K562 (cell line): Measurements from ENCODE around the gene PGBD1. TPM values are rescaled to one million over a fixed set of nuclear protein-coding genes. Genes with fewer than 3 reads are reported as not detected.

ENCODE experiments used
- BACH1 ChIP-seq: fragments of 200-800 bp; sonication (Bioruptor generic); IDR thresholded peaks from 2 replicates; pipeline ENCODE4 v1.6.1; 2016; ENCODE audit warnings: missing genetic modification characterization, missing compliant biosample characterization
- CBX8 ChIP-seq: fragments of 200-600 bp; sonication (generic); IDR thresholded peaks from 2 replicates; pipeline ENCODE4 v1.6.1; 2012; ENCODE audit warnings: borderline replicate concordance, mixed run types, low read depth, mild to moderate bottlenecking, moderate library complexity, mixed read lengths, low read length, control low read depth, inconsistent platforms; ENCODE audit not compliant: poor library complexity, severe bottlenecking; ENCODE audit errors: extremely low read depth
- COPS2 ChIP-seq: fragments of 450-650 bp; conservative IDR thresholded peaks from 2 replicates; pipeline ENCODE4 v1.6.1; 2016; ENCODE audit warnings: mild to moderate bottlenecking, moderate library complexity
- EZH2 ChIP-seq: IDR thresholded peaks from 2 replicates; pipeline ENCODE4 v1.6.1; 2012; ENCODE audit warnings: low read depth, mild to moderate bottlenecking, inconsistent platforms, low read length, borderline replicate concordance
- ILF3 ChIP-seq: fragments of 450-650 bp; IDR thresholded peaks from 2 replicates; pipeline ENCODE4 v1.6.1; 2018; ENCODE audit warnings: antibody characterized with exemption, mild to moderate bottlenecking, moderate library complexity, borderline replicate concordance
- IRF2 ChIP-seq: sonication (generic); formaldehyde crosslinking; IDR thresholded peaks from 2 replicates; pipeline ENCODE4 v1.8.1; 2022; ENCODE audit warnings: mild to moderate bottlenecking, missing genetic modification reagents
- MYBL2 ChIP-seq, 2 experiments: fragments of 450-650 bp in 1 of 2; sonication (generic) in 1 of 2; formaldehyde crosslinking in 1 of 2; IDR thresholded peaks; 2 replicates each; pipeline versions ENCODE4 v1.6.1 to v1.8.1; 2017 to 2022; ENCODE audit warnings: borderline replicate concordance in 1 of 2, inconsistent platforms in 1 of 2, low read depth in 1 of 2, mild to moderate bottlenecking in 1 of 2, missing genetic modification reagents in 1 of 2, moderate library complexity in 1 of 2
- NR3C1 ChIP-seq: sonication (generic); formaldehyde crosslinking; IDR thresholded peaks from 2 replicates; pipeline ENCODE4 v1.8.1; 2022; ENCODE audit warnings: missing genetic modification reagents
- PHF8 ChIP-seq: fragments of 200-600 bp; sonication (generic); IDR thresholded peaks from 2 replicates; pipeline ENCODE4 v1.6.1; 2012; ENCODE audit warnings: mixed run types, mild to moderate bottlenecking, inconsistent platforms, low read length, moderate library complexity, borderline replicate concordance
- STAG1 ChIP-seq: sonication (generic); formaldehyde crosslinking; IDR thresholded peaks from 2 replicates; pipeline ENCODE4 v1.5.0; 2020; ENCODE audit warnings: missing genetic modification reagents, borderline replicate concordance
- TEAD1 ChIP-seq, 2 experiments: fragments of 450-650 bp in 1 of 2; sonication (generic) in 1 of 2; formaldehyde crosslinking; IDR thresholded peaks; 2 replicates each; pipeline versions ENCODE4 v1.4.0 to v1.8.0; 2020 to 2022; ENCODE audit warnings: mild to moderate bottlenecking in 2 of 2, missing genetic modification reagents in 1 of 2
- ZBED1 ChIP-seq: IDR thresholded peaks from 2 replicates; pipeline ENCODE4 v1.6.1; 2014
- ZNF561 ChIP-seq: fragments of 450-650 bp; formaldehyde crosslinking; conservative IDR thresholded peaks from 2 replicates; pipeline ENCODE4 v1.4.0; 2020; ENCODE audit warnings: mild to moderate bottlenecking, moderate library complexity
- polyA plus RNA-seq, 8 experiments: library from polyadenylated mRNA; depleted of rRNA in 4 of 8; stranded (reverse) in 5 of 8; unstranded in 3 of 8; fragments of >200 nt; fragmentation: Nextera tagmentation in 2 of 8; fragmentation: Illumina TruSeq in 1 of 8; extraction: Ambion mirVana in 2 of 8; extraction: Trizol in 1 of 8; gene quantifications; 2 replicates each; pipeline versions ENCODE4 v1.2.1 to v1.2.3, GENCODE V29; 2011 to 2014; ENCODE audit warnings: inconsistent platforms in 1 of 8, missing spikeins in 1 of 8
- total RNA-seq, 7 experiments: library from RNA; depleted of rRNA in 6 of 7; stranded (reverse); fragments of >200 nt in 6 of 7; fragmentation: Illumina TruSeq in 2 of 7; extraction: Trizol in 2 of 7; gene quantifications; 2 replicates each; pipeline versions ENCODE4 v1.2.1 to v1.2.3, GENCODE V29; 2011 to 2021; ENCODE audit warnings: low replicate concordance in 1 of 7
- TF ChIP-seq, protein P1 (sequence below): fragments of 250-450 bp; sonication (Bioruptor Pico); IDR thresholded peaks from 2 replicates; pipeline ENCODE4 v1.8.0; 2022; ENCODE audit warnings: inconsistent platforms
- TF ChIP-seq, protein P2 (sequence below), 2 experiments: fragments of 450-650 bp; formaldehyde crosslinking in 1 of 2; IDR thresholded peaks; 2 replicates each; pipeline versions ENCODE4 v1.4.0 to v1.6.1; 2014 to 2020; ENCODE audit warnings: mild to moderate bottlenecking in 2 of 2, borderline replicate concordance in 1 of 2, low read depth in 1 of 2
- TF ChIP-seq, protein P3 (sequence below): fragments of 450-650 bp; formaldehyde crosslinking; IDR thresholded peaks from 2 replicates; pipeline ENCODE4 v1.4.0; 2020; ENCODE audit warnings: mild to moderate bottlenecking, moderate library complexity

The PGBD1 gene
- total and polyA plus RNA-seq, 9 of the 15 experiments (the other 6 are each of a cell fraction or from before 2014, with no cell fraction given): 3.3 to 9.0 (median 7.3) TPM

DNA sequence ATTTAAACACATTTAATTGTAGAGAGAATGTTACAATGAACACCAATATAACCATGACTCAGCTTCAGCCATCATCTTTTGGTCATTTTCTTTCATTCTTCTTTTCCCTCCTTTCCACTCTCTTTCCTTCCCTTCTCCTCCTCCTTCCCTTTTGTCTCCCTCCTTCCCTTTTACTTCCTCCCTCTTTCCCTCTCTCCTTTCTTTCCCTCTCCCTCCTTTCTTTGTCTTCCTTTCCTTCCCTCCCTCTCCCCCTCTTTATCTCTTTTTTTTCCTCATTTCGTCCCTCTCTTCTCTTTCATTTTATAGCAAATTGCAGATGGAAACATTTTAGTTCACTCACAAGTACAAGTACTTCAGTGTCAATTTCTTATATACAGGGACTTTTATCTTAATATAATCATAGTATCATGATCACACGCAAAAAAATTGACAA is 70.1 kb downstream of the PGBD1 start (continued):
- TF ChIP-seq NR3C1 (CRISPR knock-in tag) (no peak), MYBL2 (IDR thresholded peaks at IDR 0.05; ENCODE audit: low read depth) (peak; percentile 29; the same call in 1 of the 2 replicates), MYBL2 (CRISPR knock-in tag; IDR thresholded peaks at IDR 0.05; ENCODE audit: borderline replicate concordance) (no peak), EZH2 (no peak), CBX8 (no peak), ZNF561 (CRISPR knock-in tag) (no peak), COPS2 (no peak), ZBED1 (no peak), PHF8 (no peak), STAG1 (CRISPR knock-in tag) (no peak), IRF2 (CRISPR knock-in tag) (no peak), TEAD1 (CRISPR knock-in tag; IDR thresholded peaks at IDR 0.05) (no peak), BACH1 (tag) (peak; percentile 76), ILF3 (no peak)
- TF ChIP-seq, protein P1, sequence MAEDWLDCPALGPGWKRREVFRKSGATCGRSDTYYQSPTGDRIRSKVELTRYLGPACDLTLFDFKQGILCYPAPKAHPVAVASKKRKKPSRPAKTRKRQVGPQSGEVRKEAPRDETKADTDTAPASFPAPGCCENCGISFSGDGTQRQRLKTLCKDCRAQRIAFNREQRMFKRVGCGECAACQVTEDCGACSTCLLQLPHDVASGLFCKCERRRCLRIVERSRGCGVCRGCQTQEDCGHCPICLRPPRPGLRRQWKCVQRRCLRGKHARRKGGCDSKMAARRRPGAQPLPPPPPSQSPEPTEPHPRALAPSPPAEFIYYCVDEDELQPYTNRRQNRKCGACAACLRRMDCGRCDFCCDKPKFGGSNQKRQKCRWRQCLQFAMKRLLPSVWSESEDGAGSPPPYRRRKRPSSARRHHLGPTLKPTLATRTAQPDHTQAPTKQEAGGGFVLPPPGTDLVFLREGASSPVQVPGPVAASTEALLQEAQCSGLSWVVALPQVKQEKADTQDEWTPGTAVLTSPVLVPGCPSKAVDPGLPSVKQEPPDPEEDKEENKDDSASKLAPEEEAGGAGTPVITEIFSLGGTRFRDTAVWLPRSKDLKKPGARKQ (CRISPR knock-in tag): no peak
- TF ChIP-seq, protein P2, sequence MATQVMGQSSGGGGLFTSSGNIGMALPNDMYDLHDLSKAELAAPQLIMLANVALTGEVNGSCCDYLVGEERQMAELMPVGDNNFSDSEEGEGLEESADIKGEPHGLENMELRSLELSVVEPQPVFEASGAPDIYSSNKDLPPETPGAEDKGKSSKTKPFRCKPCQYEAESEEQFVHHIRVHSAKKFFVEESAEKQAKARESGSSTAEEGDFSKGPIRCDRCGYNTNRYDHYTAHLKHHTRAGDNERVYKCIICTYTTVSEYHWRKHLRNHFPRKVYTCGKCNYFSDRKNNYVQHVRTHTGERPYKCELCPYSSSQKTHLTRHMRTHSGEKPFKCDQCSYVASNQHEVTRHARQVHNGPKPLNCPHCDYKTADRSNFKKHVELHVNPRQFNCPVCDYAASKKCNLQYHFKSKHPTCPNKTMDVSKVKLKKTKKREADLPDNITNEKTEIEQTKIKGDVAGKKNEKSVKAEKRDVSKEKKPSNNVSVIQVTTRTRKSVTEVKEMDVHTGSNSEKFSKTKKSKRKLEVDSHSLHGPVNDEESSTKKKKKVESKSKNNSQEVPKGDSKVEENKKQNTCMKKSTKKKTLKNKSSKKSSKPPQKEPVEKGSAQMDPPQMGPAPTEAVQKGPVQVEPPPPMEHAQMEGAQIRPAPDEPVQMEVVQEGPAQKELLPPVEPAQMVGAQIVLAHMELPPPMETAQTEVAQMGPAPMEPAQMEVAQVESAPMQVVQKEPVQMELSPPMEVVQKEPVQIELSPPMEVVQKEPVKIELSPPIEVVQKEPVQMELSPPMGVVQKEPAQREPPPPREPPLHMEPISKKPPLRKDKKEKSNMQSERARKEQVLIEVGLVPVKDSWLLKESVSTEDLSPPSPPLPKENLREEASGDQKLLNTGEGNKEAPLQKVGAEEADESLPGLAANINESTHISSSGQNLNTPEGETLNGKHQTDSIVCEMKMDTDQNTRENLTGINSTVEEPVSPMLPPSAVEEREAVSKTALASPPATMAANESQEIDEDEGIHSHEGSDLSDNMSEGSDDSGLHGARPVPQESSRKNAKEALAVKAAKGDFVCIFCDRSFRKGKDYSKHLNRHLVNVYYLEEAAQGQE (IDR thresholded peaks at IDR 0.05; ENCODE audit: borderline replicate concordance): no peak
- TF ChIP-seq, protein P2 (CRISPR knock-in tag; IDR thresholded peaks at IDR 0.05; ENCODE audit: low read depth): no peak
- TF ChIP-seq, protein P3, sequence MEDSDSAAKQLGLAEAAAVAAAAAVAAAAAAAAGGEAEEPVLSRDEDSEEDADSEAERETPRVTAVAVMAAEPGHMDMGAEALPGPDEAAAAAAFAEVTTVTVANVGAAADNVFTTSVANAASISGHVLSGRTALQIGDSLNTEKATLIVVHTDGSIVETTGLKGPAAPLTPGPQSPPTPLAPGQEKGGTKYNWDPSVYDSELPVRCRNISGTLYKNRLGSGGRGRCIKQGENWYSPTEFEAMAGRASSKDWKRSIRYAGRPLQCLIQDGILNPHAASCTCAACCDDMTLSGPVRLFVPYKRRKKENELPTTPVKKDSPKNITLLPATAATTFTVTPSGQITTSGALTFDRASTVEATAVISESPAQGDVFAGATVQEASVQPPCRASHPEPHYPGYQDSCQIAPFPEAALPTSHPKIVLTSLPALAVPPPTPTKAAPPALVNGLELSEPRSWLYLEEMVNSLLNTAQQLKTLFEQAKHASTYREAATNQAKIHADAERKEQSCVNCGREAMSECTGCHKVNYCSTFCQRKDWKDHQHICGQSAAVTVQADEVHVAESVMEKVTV (CRISPR knock-in tag): no peak
